Measurements from ENCODE around the gene FADS2.
"Not testable (repeated sequence)": the region's sequence is repeated elsewhere in the genome, so short reads cannot be mapped to it uniquely, and the experiment has no call there.

FADS2 gene

GRCh38 chr11:61868571-61869428 lies 40.7 kb downstream of the FADS2 start:
- DNase-seq (ENCODE audit: low read depth in 3 of 3), result no peak

DNA sequence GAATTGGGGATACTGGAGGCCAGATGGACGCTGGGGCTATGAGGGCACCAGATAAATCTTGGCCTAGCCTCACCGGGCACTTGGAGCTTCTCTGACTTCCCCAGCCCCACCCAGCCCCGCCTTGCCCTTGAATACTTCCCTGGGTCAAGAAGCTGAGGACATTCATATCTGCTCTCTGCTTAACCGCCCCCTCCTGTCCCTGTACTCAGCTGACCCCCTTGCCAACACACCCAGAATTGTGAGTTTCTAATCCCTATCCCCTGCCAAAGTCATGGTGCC lies 41.3 kb downstream of the FADS2 start:
- DNase-seq (ENCODE audit: low read depth in 3 of 3), result no peak

- no peak for DNase-seq (ENCODE audit: low read depth in 3 of 3)
These were observed 41.8 kb downstream of the FADS2 start for GRCh38 chr11:61869708-61870451.

GRCh38 chr11:61870541-61871031 lies 42.5 kb downstream of the FADS2 start:
- DNase-seq (ENCODE audit: low read depth in 3 of 3), result no peak

GRCh38 chr11:61871158-61871597 lies 43.1 kb downstream of the FADS2 start:
- peak; percentile 39 to 50 (median 49) for DNase-seq (ENCODE audit: low read depth in 3 of 3)

DNA sequence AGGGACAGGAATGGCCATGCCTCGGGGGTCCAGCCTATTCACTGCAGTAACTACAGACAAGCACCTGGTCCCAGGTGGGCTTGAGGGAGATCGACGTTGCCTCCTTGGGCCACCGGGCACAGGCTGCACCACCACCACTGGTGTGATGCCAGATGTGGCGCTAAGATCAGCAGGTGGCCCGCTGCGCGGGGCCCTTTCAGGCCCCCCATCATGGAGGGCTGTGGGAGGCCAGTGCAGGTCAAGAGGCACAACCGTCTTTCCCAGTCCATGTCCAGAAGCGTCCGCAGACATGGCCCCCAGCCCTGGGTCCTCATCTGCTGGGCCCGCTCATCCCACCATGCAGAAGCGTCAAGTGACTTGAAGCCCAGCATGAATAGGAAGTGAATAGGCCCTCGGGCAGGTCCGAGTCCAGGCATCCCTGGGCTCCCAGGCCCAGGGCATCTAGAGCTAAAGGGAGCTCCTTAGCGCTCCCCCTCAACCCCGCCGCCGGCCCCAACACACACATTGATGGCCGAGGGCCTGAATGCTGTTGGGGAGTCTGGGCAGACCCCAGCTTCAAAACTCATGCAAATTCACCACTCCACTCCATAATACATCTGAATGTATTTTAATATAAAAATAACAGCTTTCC lies 45.0 kb downstream of the FADS2 start:
- DNase-seq (ENCODE audit: low read depth in 3 of 3), result no peak

DNA sequence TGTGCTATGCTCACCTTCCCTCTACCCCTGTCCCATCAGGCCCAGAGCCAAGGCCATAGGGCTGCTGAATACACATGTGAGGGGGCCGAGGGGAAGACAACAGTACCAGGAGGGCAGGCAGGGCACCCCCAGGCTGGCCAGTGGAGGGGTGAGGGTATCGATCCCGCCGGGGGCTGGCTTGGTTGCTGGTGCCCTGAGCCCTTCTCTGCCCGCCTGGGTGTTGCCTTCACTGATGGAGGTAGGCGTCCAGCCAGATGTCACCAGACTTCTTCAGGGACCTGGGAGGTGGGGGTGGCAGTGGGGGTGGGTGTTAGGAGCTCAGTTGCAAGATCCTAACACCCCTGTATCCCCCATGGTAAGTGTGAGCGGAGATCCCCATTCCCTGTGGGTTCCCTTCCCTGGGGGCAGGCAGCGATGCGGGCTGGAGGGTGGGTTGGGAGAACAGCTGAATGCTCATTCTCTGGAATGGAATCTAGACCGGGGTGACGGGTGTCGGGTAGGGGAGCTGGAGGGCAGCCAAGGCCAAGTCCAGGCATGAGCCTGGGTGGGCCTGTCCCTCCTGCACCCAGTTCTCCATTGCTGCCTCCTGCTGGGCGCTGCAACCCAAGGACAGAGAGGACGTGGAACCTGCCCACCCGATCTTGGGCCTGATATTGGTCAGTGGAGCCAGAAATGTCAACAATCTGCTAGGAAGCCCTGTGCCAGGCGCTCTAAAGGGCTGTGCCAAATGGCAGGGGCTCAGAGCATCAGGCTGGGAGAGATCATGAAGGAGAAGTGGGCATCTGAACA lies 45.7 kb downstream of the FADS2 start:
- no peak for DNase-seq (ENCODE audit: low read depth in 3 of 3)

- DNase-seq (ENCODE audit: low read depth in 3 of 3), result no peak
These were observed 46.3 kb downstream of the FADS2 start for GRCh38 chr11:61874377-61874809.

DNA sequence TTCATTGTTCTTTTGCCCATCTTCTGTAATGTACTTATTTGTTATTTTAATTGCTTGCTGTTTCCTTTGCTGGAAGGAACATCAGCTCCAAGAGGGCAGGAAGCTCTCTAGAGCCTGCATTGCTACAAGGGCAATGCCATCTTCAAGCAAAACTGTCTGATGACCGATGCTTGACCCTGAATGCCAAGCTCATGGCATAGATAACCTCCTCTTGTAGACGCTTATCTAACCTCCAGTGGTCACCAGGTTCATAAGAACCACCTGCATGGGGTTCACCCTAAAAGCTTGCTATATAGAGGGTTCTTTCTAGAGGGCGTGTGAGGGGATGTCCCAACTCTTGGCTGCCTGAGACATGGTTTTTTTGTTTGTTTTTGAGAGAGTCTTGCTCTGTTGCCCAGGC lies 46.8 kb downstream of the FADS2 start:
- DNase-seq (ENCODE audit: low read depth in 3 of 3), result no peak

DNA sequence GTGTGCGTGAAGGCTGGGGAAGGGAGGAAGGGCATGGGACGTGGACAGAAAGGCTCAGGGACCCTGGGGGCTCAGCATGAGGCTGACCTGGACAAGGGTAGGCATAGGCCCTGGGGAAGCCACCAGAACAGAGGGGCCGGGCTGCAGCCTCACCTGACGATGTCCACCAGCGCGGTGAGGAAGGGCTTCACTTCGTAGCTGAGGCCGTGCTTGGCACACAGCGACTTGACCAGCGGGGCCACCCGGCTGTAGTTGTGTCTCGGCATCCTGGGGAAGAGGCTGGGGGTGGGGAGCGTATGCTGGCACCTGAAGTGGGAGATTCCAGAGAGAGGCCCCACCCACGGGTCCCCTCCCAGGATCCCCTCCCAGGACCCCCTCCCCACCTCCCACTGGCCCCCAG lies 47.6 kb downstream of the FADS2 start:
- DNase-seq (ENCODE audit: low read depth in 3 of 3), result no peak

DNA sequence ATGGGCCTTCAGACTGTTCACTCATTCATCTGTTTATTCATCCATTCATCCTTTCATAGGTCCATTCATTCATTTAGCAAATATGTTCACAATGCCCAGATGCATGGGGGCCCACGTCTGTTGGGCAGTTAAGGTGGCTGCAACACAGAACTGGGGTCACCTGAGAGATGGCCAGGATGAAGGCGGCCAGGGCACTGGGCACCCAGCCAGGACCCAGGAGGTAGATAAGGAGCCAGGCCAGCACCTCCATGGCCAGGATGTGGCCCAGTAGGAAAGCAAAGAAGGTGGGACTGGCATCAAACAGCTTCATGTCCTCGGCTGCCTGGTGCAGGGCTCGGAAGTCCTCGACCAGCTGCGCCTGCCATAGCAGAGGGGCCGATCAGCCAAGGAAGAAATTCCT lies 51.1 kb downstream of the FADS2 start:
- no peak for DNase-seq (ENCODE audit: low read depth in 3 of 3)

DNA sequence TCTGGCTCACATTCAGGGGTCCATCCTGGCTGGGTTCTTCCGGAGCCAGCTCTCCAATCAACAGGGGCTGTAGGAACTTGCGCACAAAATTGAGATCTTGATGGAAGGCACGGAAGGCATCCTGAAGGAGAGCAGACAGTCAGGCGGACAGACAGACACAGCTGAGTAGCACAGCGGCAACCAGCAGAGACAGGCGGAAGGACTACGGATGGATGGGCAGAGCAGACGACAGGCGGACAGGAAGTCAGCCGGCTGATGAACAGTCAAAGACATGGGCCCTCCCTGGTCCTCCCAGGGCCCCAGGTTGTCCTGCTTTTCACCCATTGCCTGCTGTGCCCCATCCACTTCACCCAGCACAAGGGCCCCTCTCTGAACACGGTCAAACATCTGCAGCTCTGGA lies 51.9 kb downstream of the FADS2 start:
- no peak for DNase-seq (ENCODE audit: low read depth in 3 of 3)

DNA sequence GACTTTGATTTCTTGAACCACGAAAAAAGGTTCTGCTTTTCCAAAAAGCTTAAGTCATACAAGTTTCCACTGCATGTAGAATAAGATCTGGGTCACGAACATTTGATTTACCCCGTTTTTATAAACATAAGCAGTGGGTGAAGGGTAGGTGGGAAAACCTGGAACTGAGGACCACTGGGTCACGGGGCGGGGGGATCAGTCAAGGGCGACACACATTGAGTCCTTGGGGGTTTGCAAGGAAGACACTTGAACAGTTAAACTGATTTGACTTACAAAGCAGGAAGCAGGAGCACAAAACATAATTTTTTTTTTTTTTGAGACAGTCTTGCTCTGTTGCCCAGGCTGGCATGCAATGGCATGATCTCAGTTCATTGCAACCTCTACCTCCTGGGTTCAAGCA lies 52.4 kb downstream of the FADS2 start:
- no peak for DNase-seq (ENCODE audit: low read depth in 3 of 3)

DNA sequence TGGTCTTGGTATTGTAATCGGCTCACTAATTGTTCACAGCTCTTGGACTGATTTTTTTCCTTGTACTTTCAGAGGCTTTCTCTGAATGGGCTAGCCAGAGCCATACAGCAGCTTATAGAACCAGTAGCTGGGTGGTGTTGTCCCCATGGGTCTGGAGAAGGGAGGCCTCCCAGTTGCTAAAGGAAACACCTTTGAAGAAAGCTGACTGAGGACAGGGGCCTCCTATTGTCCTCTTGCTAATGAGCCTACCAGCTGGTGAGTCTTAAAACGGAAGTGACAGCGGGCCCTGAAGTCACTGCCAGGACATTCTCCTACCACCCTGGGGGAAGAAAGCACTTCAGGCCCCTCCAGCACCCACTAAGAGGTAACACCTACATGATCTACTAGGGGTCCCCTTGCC lies 53.3 kb downstream of the FADS2 start:
- DNase-seq (ENCODE audit: low read depth in 3 of 3), result no peak

GRCh38 chr11:61882267-61882666 lies 54.2 kb downstream of the FADS2 start:
- not testable (repeated sequence) for DNase-seq (ENCODE audit: low read depth in 3 of 3)

DNA sequence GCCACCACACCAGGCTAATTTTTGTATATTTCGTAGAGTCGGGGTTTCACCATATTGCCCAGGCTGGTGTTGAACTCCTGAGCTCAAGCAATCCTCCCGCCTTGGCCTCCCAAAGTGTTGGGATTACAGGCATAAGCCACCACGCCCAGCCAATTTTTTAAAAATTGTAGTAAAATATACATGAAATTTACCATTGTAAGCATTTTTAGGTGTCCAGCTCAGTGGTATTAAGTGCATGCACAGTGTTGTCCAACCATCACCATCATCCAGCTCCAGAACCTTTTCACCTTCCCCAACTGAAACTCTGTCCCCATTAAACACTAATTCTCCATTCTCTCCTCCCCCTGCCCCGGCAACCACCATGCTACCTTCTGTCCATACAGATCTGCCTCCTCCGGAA lies 54.8 kb downstream of the FADS2 start:
- no peak for DNase-seq (ENCODE audit: low read depth in 3 of 3)

DNA sequence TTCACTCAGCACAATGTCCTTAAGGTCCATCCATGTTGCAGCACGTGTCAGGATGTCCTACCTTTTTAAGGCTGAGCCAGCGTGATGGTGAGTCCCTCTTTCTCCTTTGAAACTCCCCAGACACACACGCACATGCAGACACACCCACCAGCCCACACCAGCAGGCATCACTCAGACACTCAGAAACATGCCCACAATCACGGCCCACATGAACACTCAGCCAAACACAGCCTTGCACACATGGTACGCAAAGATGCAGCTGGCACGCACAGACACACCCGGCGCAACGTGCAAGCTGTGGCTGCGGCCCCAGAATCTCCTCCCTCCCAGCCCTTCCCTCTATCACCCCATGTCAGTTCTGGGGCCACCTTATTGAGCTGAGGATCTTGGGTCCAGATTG lies 55.2 kb downstream of the FADS2 start:
- no peak for DNase-seq (ENCODE audit: low read depth in 3 of 3)

GRCh38 chr11:61883947-61884346 lies 55.8 kb downstream of the FADS2 start:
- DNase-seq (ENCODE audit: low read depth in 3 of 3), result no peak

GRCh38 chr11:61885166-61885778 lies 57.2 kb downstream of the FADS2 start:
- DNase-seq (ENCODE audit: low read depth in 3 of 3), result no peak

DNA sequence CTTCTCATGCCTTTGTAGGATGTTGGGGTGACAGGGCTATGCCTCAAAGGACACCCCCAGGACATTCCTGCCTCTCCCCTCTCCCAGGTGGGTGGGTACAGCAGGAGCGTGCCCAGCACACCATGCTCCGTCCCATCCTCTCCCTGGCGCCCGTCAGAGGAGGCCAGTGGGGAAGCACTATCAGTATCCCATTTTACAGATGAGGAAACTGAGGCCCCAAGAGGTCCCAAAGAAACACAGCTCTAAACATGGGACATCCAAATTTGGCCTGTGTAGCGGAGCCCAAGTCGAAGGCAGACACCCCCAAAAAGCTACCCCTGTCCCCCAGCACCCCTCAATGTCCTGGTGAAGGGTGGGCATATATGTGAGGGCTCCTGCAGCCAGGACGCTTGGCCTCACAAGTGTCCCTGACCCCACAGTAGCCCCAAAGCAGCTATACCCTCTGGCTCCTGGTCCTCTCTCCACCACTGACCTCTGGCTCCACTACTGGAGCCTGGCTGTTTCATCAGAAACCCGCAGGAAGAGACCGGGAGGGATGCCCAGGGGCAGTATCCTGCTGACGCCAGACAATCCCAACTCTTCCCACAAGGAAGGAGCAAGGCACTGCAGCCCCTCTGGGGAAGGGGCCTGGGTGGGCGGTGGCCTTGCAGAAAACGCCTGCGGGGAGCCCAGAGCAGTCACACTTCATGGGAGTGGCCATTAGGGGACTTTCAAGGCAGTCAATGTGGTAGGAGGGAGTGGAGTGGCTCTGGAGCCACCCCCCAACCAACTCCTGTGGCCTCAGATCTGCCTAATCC lies 57.9 kb downstream of the FADS2 start:
- no peak for DNase-seq (ENCODE audit: low read depth in 3 of 3)

GRCh38 chr11:61886643-61887042 lies 58.5 kb downstream of the FADS2 start:
- DNase-seq (ENCODE audit: low read depth in 3 of 3), result no peak
